Fibroblast of lung (primary cell): ENCODE data around the gene DGCR8.

Source experiments
- EZH2 ChIP-seq: IDR thresholded peaks from 2 replicates; pipeline ENCODE4 v1.5.1; 2012; ENCODE audit warnings: low read length, control low read depth, mild to moderate bottlenecking; ENCODE audit errors: missing control alignments
- TF ChIP-seq, protein P1 (sequence below), 2 donors: IDR thresholded peaks in 1 of 2; conservative IDR thresholded peaks in 1 of 2; 1 replicate in 1 of 2; 2 replicates in 1 of 2; pipeline ENCODE4 v1.5.1; 2011 to 2012; ENCODE audit warnings: low read length in 2 of 2, control low read depth in 1 of 2, inconsistent platforms in 1 of 2, low read depth in 1 of 2, mild to moderate bottlenecking in 1 of 2

- no peak for TF ChIP-seq EZH2
- TF ChIP-seq, protein P1, sequence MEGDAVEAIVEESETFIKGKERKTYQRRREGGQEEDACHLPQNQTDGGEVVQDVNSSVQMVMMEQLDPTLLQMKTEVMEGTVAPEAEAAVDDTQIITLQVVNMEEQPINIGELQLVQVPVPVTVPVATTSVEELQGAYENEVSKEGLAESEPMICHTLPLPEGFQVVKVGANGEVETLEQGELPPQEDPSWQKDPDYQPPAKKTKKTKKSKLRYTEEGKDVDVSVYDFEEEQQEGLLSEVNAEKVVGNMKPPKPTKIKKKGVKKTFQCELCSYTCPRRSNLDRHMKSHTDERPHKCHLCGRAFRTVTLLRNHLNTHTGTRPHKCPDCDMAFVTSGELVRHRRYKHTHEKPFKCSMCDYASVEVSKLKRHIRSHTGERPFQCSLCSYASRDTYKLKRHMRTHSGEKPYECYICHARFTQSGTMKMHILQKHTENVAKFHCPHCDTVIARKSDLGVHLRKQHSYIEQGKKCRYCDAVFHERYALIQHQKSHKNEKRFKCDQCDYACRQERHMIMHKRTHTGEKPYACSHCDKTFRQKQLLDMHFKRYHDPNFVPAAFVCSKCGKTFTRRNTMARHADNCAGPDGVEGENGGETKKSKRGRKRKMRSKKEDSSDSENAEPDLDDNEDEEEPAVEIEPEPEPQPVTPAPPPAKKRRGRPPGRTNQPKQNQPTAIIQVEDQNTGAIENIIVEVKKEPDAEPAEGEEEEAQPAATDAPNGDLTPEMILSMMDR (conservative IDR thresholded peaks at IDR 0.05 in 1 of 2, IDR thresholded peaks at IDR 0.05 in 1 of 2; ENCODE audit: low read depth in 1 of 2, low read length in 2 of 2) = no peak
Measured at GRCh38 chr22:20031732-20032406, 48.2 kb upstream of the DGCR8 start.
